HepG2 (cell line): ENCODE measurements around the gene KRTAP1-3.

Experiments used
- ISL2 ChIP-seq: sonication (generic); formaldehyde crosslinking; IDR thresholded peaks from 2 replicates; pipeline ENCODE4 v1.5.0; 2020; ENCODE audit warnings: missing genetic modification reagents
- KLF11 ChIP-seq: IDR thresholded peaks from 2 replicates; pipeline ENCODE4 v1.6.1; 2016; ENCODE audit warnings: missing compliant biosample characterization
- MAZ ChIP-seq, 2 experiments: sonication (generic) in 1 of 2; formaldehyde crosslinking in 1 of 2; IDR thresholded peaks; 2 replicates each; pipeline versions ENCODE4 v1.5.0 to v1.6.1; 2012 to 2020; ENCODE audit warnings: low read depth in 2 of 2, mild to moderate bottlenecking in 2 of 2, borderline replicate concordance in 1 of 2, improper control_type of control experiment in 1 of 2, low read length in 1 of 2, missing genetic modification reagents in 1 of 2, moderate library complexity in 1 of 2
- PHB2 ChIP-seq: fragments of 450-650 bp; IDR thresholded peaks from 2 replicates; pipeline ENCODE4 v1.6.1; 2018; ENCODE audit not compliant: partially characterized antibody
- TF ChIP-seq, protein P1 (sequence below): sonication (generic); formaldehyde crosslinking; IDR thresholded peaks from 2 replicates; pipeline ENCODE4 v1.4.0; 2020; ENCODE audit warnings: missing genetic modification reagents
- TF ChIP-seq, protein P2 (sequence below): sonication (generic); formaldehyde crosslinking; IDR thresholded peaks from 2 replicates; pipeline ENCODE4 v1.5.0; 2020; ENCODE audit warnings: mild to moderate bottlenecking, missing genetic modification reagents, moderate library complexity

DNA sequence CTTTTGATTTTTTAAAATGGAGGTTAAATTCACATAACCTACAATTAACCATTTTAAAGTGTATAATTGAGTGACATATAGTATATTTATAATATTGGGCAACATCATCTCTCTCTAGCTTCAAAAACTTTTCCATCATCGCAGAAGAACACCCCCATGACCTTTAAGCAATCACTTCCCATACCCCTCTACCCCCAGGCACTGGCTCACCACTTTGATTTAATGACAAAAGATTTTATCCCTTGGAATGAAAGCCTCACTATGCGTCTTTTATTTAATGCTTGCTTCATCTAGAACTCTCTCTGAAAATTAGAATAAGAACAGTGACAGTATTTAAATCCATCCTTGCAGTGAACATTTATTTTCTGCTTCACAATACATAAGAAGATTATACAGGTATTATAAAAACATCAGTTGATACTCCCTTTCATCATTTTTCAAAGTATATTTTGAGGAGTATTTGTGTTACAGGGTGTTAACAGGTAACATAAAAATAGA, 3.2 kb upstream of the KRTAP1-3 start:
- TF ChIP-seq ISL2 (CRISPR knock-in tag) (no peak), KLF11 (CRISPR knock-in tag) (no peak), PHB2 (no peak), MAZ (IDR thresholded peaks at IDR 0.05; ENCODE audit: borderline replicate concordance, low read depth, low read length) (no peak), MAZ (CRISPR knock-in tag; IDR thresholded peaks at IDR 0.05; ENCODE audit: low read depth) (no peak)
- TF ChIP-seq, protein P1, sequence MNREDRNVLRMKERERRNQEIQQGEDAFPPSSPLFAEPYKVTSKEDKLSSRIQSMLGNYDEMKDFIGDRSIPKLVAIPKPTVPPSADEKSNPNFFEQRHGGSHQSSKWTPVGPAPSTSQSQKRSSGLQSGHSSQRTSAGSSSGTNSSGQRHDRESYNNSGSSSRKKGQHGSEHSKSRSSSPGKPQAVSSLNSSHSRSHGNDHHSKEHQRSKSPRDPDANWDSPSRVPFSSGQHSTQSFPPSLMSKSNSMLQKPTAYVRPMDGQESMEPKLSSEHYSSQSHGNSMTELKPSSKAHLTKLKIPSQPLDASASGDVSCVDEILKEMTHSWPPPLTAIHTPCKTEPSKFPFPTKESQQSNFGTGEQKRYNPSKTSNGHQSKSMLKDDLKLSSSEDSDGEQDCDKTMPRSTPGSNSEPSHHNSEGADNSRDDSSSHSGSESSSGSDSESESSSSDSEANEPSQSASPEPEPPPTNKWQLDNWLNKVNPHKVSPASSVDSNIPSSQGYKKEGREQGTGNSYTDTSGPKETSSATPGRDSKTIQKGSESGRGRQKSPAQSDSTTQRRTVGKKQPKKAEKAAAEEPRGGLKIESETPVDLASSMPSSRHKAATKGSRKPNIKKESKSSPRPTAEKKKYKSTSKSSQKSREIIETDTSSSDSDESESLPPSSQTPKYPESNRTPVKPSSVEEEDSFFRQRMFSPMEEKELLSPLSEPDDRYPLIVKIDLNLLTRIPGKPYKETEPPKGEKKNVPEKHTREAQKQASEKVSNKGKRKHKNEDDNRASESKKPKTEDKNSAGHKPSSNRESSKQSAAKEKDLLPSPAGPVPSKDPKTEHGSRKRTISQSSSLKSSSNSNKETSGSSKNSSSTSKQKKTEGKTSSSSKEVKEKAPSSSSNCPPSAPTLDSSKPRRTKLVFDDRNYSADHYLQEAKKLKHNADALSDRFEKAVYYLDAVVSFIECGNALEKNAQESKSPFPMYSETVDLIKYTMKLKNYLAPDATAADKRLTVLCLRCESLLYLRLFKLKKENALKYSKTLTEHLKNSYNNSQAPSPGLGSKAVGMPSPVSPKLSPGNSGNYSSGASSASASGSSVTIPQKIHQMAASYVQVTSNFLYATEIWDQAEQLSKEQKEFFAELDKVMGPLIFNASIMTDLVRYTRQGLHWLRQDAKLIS = no peak
- TF ChIP-seq, protein P2, sequence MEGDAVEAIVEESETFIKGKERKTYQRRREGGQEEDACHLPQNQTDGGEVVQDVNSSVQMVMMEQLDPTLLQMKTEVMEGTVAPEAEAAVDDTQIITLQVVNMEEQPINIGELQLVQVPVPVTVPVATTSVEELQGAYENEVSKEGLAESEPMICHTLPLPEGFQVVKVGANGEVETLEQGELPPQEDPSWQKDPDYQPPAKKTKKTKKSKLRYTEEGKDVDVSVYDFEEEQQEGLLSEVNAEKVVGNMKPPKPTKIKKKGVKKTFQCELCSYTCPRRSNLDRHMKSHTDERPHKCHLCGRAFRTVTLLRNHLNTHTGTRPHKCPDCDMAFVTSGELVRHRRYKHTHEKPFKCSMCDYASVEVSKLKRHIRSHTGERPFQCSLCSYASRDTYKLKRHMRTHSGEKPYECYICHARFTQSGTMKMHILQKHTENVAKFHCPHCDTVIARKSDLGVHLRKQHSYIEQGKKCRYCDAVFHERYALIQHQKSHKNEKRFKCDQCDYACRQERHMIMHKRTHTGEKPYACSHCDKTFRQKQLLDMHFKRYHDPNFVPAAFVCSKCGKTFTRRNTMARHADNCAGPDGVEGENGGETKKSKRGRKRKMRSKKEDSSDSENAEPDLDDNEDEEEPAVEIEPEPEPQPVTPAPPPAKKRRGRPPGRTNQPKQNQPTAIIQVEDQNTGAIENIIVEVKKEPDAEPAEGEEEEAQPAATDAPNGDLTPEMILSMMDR (CRISPR knock-in tag) = no peak
